NK-92 (cell line): Measurements from ENCODE around the gene RAD51B.
"Not testable (repeated sequence)": the region's sequence is repeated elsewhere in the genome, so short reads cannot be mapped to it uniquely, and the experiment has no call there.

ENCODE experiments used
- DNase-seq: peaks from one replicate; lab custom pipeline; 2025; ENCODE audit not compliant: unreplicated experiment; lab: John Stamatoyannopoulos, UW

The RAD51B gene

GRCh38 chr14:67978749-67979148 is 159.2 kb downstream of the RAD51B start:
- DNase-seq: no peak

- DNase-seq: no peak
These were observed 163.4 kb downstream of the RAD51B start for GRCh38 chr14:67982711-67983608.

GRCh38 chr14:67984274-67984673 is 164.7 kb downstream of the RAD51B start:
- DNase-seq: no peak

- DNase-seq: no peak
These were observed 166.7 kb downstream of the RAD51B start for GRCh38 chr14:67986131-67986841.

- no peak for DNase-seq
These were observed 168.0 kb downstream of the RAD51B start for GRCh38 chr14:67987606-67988005.

- DNase-seq: not testable (repeated sequence)
These were observed 168.6 kb downstream of the RAD51B start for GRCh38 chr14:67988210-67988609.

GRCh38 chr14:67990576-67990975 is 171.0 kb downstream of the RAD51B start:
- no peak for DNase-seq

- DNase-seq: no peak
These were observed 175.0 kb downstream of the RAD51B start for GRCh38 chr14:67994531-67994930.

GRCh38 chr14:67996235-67996634 is 176.7 kb downstream of the RAD51B start:
- no peak for DNase-seq

- DNase-seq: no peak
These were observed 179.3 kb downstream of the RAD51B start for GRCh38 chr14:67998834-67999233.

- no peak for DNase-seq
These were observed 179.7 kb downstream of the RAD51B start for GRCh38 chr14:67999290-67999689.

- no peak for DNase-seq
These were observed 180.3 kb downstream of the RAD51B start for GRCh38 chr14:67999705-68000384.

GRCh38 chr14:68000511-68000910 is 180.9 kb downstream of the RAD51B start:
- no peak for DNase-seq

GRCh38 chr14:68008491-68008890 is 188.9 kb downstream of the RAD51B start:
- no peak for DNase-seq

GRCh38 chr14:68011406-68012028 is 191.9 kb downstream of the RAD51B start:
- DNase-seq: no peak

GRCh38 chr14:68012871-68013270 is 193.3 kb downstream of the RAD51B start:
- DNase-seq: no peak

- no peak for DNase-seq
These were observed 193.7 kb downstream of the RAD51B start for GRCh38 chr14:68013326-68013725.

GRCh38 chr14:68014771-68015170 is 195.2 kb downstream of the RAD51B start:
- no peak for DNase-seq

GRCh38 chr14:68015356-68016254 is 196.0 kb downstream of the RAD51B start:
- DNase-seq: no peak

GRCh38 chr14:68016255-68016914 is 196.8 kb downstream of the RAD51B start:
- DNase-seq: no peak
